NK-92 treated with Interleukin-12 subunit alpha and Interleukin-12 subunit beta, amount 100 ng/mL, for 24 hours (cell line): ENCODE results near the gene TLR2.

Experiments
- DNase-seq: peaks from one replicate; lab custom pipeline; 2025; lab: John Stamatoyannopoulos, UW

TLR2 gene, protein sequence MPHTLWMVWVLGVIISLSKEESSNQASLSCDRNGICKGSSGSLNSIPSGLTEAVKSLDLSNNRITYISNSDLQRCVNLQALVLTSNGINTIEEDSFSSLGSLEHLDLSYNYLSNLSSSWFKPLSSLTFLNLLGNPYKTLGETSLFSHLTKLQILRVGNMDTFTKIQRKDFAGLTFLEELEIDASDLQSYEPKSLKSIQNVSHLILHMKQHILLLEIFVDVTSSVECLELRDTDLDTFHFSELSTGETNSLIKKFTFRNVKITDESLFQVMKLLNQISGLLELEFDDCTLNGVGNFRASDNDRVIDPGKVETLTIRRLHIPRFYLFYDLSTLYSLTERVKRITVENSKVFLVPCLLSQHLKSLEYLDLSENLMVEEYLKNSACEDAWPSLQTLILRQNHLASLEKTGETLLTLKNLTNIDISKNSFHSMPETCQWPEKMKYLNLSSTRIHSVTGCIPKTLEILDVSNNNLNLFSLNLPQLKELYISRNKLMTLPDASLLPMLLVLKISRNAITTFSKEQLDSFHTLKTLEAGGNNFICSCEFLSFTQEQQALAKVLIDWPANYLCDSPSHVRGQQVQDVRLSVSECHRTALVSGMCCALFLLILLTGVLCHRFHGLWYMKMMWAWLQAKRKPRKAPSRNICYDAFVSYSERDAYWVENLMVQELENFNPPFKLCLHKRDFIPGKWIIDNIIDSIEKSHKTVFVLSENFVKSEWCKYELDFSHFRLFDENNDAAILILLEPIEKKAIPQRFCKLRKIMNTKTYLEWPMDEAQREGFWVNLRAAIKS

DNA sequence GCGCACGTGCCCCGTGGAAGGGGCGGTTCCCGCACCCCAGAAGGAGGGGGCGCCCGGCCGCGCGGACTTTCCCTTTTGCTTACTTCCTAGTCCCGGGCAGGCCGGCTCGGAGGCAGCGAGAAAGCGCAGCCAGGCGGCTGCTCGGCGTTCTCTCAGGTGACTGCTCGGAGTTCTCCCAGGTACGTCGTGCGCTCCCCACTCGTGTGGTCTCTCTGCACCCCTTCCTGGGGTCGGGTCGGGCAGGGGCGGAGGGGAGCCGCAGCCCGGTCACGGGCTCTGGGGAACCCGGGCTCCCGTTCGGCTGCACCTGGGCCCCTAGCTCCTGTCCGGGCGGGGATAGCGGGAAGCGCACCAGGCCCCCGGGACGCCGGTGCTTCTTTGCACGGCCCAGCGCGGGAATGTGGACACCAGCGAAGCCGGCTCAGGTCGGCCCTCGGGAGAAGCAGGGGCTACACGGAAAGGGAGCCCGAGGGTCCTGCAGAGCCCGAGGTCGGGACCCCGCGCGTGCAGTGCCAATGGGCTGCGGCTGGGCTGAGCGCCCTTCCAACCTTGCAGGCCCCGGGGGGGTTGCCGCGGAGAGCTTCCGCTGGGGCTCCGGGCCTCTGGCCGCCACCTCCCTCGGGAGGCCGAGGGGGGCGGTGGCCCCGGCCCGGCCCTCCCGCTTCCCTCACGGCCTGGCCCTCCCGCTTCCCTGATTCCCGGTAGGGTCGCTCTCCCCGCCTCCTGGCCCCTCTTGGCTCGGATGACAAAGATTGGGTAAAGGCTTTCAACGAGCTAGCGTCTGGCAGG is at the start of gene TLR2:
TLR2 (plus strand) TSS at position 99 of the 789 bp plus-strand sequence. CDS start 18,628 bp downstream, outside the sequence.
- no peak for DNase-seq

DNA sequence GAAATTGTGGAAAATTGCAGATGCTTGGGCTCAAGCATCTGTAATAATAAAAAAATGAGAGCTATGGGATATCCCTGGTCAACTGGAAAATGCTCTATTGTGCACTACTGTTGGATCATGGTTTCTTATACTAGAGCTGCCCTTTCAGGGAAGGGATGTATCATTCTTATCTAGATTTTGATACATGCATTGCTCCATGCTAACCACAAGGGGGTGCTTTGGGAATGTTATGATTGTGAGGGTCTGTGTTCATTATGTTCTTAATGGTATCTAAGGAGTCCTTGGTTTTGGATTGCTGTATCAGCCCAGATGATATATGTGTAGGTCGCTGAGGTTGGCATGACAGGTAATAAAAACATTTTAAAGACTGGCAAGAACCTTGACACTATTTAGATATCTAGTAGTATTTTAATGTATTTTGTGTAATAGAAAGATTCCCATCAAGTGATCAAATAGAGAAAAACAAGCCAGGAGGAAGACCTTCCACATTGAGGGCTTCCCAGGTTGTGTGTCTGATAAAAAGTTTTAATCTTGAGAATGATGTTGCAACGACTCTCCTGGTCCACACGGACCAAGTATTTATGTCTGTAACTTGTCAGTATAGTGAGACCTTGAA is 49.2 kb upstream of the TLR2 start:
- DNase-seq = no peak

DNA sequence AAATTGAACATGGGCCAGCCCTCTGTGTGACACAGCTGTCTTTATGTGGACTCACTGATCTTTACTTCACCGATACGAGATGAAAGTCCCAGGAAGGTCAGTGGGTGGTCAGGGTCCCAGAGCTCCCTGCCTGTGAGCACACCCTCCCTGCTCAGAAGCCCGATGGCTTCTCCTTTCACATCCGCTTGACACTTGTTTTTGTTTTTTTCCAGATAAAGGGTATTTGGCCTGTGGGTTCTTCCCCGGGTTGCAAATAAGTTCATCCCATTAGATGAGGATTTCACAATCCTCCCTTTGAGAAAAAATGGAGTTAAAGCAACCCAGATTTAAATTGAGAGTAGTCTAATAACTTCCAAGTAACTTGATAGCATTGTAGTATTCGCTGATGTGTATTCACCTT is 48.2 kb upstream of the TLR2 start:
- no peak for DNase-seq

DNA sequence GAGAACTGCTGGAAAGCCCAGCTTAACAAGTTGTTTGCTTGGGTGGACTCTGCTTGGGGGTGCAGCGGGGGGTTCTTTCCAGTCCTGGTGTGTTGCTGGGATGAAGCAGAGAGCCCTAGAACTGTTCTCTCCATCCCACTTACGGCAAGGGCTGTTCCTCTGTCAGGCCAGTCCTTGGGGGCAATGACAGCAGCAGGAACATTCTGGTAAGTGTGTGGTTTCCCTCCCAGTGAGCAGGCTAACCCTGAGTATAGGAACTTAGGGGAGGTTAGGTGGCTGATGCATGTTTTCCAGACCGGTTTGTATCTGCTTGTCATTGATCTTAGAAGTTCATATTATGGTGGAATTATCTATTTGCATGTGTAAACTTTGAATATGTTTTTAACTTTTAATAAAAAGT is 46.9 kb upstream of the TLR2 start:
- DNase-seq = no peak

DNA sequence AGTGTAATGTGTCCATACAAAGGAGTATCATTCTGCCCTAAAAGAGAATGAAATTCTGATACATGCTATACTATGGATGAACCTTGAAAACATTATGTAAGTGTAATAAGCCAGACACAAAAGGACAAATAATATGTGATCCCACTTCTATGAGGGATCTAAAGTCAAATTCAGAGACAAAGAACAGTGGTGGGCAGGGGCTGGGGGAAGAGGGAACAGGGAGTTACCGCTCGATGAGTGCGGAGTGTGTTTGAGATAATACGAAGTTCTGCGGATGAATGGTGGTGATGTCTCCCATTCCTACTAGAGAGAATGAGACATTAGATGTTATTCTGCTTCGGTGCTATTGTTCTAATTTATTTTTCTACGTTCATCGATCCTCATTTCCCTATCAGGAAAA is 46.1 kb upstream of the TLR2 start:
- no peak for DNase-seq

DNA sequence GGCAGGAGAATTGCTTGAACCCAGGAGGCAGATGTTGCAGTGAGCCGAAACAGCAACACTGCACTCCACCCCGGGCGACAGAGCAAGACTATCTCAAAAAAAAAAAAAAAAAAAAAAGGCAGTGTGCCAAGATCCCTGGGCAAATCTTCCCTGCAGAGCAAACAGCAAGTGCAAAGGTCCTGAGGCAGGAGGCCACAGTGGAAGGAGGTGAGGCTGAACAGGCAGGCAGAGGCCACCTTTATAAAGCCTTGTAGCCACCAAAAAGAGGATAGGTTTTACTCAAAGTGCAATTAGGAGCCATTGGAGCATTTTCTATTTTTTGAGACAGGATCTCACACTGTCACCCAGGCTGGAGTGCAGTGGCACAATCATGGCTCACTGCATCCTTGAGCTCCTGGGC is 45.1 kb upstream of the TLR2 start:
- no peak for DNase-seq

DNA sequence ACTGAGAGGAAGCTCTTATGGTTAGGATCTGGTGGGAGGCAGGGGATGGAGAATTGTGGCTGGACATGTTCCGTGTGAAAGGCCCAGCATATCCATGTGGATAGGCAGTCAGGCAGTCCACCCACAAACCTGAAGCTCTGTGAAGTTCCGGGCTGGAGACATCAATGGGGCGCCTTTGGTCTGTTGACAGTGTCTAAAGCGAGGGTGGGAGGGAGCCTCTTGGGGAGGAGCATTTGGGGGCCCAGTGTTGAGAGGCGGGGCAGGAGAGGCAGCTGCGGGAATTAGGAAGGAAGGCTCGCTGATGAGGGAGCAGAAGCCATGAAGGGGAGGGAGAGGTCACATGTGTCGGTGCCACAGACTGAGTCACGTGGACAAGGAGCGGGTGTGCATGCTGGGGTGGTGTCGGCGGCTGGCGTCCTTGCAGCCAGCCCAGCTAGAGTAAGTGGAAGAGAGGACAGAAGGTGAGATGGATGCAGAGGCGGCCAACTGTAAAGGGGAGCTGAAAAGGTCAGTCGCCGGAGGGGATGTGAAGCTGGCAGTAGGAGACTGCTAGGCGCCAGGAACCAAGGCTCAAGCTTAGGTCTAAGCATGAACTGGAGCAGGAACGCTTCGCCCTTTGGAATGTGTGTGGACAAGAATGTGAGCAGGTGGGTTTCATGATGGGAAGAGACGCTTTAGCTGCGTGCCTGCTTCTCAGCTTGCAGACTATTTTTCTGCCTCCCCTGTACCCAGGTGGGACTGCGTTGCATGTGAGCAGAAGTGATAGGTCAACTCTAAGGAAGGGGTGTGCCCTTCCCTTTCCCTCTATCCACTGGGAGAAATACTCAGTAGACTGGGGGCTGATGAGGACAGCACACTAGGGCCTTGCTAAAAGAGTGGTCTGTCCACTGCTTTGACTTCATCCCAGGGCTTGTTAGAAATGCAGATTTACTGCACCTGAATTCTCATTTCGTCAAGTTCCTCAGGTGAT is 44.0 kb upstream of the TLR2 start:
- no peak for DNase-seq

DNA sequence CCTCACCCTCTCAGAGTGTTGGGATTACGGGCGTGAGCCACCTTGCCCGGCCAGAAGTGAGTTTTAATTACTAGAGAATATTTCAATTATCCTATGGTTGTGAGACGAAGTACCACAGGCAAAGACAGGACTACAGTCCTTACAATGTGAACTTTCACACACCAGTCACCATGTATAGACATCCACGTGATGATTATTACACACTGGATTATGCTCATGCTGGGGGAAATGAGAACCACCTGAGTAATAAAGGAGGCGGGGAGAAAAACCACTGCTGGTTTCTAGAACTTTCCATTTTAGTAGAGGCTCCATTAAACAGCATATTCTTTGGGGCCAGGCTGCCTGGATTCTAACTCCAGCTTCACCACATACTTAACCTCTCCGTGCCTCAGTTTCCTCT is 42.5 kb upstream of the TLR2 start:
- no peak for DNase-seq

DNA sequence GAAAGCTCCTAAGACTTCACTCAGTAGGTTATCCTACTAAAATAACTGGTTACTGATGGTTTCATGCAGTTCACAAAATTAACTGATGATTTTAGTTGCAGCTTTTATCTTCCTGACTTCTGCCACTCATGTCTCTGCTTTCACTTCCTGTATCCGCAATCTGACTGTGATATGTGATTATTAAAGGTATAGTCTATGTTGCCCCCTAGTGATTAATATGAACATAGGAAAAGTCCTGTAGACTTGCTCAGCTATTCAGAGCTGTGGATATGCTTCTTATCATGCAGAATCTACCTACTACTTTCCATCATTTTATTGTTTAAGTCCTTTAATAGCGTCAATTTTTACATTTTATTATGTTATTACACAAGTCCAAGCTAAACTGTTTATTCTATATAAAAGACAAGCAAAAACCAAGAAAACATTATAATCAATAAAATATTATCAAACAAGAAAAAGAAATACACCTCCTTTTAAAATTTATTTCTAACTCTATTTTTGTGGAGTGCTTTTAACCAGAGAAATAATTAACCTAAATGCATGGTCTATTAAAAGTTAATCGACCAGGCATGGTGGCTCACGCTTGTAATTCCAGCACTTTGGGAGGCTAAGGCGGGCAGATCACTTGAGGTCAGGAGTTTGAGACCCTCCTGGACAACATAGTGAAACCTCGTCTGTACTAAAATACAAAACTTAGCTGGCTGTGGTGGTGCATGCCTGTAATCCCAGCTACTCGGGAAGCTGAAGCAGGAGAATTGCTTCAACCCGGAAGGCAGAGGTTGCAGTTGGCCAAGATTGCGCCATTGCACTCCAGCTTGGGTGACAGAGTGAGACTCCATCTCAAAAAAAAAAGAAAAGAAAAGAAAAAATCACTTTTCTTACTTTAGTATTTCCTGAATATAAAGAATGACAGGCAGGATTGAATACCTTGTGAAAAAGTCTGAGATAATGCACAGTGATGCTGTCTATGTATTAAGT is 40.4 kb upstream of the TLR2 start:
- DNase-seq = no peak

DNA sequence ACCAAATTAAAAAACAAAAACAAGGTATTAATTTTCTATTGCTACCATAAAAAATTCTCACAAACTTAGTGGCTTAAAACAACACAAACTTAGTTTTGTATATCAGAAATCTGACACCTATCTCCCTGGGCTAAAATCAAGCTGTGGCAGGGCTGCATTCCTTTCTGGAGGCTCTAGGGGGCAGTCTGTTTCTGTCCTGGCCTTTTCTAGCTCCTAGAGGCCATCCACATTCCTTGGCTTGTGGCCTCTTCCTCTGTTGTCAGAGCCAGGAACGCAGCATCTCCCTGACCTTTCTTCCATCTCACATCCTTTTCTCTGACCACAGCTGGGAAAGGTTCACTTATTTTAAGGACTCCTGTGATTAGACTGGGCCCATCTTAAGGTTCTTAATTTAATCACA is 38.9 kb upstream of the TLR2 start:
- no peak for DNase-seq

DNA sequence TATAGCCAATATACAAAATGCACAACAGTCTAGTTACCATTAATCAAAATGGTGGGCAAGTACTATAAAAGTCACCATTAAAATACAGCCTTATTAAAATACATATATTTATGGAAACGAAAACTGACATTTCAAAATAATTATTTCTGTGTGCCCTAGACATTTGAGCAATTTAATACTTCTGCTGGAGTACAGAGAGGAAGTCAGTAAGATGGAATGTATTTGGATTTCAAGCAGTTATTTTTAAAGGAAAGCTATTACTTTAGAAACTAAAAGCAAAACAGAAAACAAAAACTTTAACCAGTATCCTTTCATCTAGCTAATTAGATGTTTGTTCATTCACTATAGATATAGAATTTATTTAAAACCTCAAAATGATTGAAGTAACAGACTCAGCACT is 37.8 kb upstream of the TLR2 start:
- no peak for DNase-seq

DNA sequence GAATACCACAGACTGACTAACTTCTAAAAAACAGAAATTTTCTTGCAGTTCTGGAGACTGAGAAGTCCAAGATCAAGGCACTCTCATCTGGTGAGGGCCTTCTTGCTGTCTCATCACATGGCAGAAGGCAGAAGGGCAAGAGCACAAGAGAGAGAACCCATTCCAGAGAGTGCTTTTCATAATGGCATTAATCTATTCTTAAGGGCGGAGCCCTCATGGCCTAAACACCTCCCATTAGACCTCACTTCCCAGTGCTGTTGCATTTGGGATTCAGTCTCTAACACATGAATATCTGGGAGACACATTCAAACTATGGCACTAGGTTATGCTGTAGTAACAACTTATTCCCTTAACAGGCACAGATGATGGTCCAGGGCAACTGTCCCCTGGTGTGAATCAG is 37.1 kb upstream of the TLR2 start:
- no peak for DNase-seq

DNA sequence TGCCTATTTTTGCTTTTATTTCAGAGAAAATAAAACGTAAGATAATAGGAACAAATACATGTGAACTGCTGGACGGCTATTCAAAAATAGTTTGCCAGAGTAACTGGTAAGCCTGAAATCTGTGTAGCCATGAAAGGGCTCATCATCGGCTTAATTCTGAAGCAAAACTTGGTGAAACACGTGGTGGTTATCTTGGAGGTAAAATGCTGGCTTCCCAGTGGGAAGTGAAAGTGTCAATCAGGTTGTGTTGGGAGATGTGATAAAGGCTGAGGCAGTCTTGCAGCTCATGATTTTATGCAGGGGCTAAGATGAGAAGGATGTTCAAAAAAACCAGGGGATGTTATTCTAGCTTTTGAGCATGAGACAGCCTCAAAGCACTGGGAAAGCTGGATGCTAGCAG is 36.1 kb upstream of the TLR2 start:
- DNase-seq = no peak

DNA sequence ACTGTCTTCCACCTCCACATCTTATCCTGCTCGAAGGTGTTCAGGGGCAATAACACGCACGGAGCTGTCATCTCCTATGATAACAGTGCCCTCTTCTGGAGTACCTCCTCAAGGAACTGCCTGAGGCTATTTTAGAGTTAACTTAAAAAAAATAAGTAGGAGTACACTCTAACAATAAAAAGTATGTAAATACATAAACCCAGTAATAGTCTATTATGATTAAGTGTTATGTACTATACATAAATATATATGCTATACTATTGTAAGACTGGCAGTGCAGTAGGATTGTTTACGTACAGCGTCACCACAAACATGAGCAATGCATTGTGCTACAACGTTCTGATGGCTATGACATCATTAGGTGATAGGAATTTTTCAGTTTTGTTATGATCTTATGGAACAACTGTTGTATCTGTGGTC is 34.5 kb upstream of the TLR2 start:
- DNase-seq = no peak

DNA sequence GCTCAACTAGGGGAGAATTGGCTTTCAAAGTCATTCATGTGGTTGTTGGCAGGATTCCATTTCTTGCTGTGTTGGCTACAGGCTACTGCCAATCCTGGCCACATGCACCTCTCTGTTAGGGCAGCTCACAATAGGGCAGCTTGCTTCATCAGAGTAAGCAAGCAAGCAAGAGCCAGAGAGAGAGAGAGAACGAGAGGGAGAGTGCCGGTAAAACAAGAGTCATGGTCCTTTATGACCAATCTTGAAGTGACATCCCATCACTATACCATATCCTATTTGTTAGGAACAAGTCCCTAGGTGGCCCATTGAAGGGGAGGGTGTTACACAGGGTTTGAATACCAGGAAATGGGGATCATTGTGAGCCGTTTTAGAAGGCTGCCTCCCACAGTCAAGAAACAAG is 33.0 kb upstream of the TLR2 start:
- no peak for DNase-seq

DNA sequence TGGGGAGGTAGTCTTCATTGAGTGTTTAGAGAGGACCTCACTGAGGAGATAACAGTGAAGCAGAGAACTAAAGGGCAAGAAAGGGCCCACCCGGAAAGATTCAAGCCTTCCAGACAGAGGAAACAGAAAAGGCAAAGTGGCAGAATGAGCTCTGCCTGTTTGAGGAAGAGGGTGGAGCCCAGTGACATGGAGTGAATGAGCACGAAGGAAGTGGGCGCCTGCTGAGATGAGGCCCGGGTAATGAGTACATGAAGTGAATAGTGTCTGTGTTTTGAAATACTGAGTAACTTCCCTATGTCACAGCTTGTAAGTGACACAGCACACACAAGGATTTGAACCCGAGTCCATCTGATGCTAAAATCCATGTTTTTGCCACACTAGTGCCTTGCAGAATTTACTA is 32.5 kb upstream of the TLR2 start:
- DNase-seq = peak; percentile 14

DNA sequence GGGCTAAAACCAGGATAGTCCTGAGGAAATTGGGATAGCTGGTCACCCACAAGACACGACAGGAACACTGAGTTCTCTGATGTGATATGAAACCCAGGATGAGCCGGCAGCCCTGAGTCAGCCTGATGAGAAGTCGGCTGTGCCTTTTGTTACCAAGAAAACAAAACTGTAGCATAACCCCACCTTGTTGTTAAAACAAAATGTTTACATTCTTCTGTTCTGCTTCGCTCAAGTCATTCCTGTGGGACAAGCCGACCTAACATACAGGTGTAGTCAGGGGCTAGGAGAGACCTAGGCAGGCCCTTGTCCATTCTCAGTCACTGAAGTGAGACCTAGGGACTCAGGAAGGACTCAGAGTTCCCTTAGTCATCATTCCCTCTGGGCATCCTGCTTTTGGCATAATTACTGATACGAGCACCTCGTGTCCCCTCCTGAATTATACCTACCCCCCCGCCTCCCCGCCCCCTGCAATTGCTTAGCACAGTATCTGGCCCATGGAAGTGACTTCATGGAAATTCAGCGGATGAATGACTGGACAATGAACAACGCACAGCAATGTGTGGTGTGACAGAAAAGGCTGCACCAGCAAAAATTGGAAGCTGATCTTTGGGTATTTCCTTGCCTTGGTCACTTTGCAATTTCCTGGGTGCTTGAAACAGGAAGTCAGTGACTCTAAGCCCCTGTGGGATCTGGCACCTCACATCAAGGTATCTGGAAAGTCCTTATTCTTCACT is 31.9 kb upstream of the TLR2 start:
- no peak for DNase-seq

DNA sequence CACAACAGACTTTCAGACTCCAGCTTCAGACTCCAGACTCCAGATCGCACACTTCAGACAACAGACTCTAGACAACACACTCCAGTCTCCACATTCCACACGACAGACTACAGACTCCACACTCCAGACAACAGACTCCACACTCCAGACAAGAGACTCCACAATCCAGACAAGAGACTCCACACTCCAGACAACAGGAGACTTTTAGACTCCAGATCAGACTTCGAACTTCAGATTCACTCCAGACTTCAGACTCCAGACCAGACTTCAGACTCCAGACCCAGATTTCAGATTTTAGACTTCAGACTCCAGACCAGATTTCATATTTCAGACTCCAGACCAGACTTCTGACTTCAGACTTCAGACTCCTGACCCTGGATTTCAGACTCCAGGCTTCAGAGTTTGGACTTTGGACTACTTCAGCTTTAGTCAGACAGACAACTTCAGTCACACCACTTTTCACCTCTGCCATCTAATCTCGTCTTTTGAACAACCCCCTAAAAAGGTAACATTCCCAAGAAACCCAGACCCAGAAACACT is 29.0 kb upstream of the TLR2 start:
- DNase-seq = no peak

DNA sequence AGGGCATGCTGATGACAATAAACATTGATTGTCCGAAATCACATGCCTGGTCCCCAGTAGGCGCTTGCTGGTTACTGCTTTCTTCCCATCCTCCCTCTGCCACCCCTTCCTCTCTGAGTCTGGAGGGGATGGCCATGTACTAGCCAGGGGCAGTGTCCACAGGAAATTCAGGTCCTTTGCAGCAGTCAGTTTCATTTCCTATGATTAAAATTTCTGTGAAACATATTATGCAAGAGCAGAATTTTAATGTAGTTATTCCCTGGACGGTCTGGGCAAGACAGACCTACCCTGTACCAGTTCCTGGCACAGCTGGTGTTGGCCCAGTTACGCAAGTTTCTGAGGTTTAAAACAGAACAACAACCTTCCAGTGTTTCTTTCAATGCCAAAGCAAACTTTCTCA is 28.2 kb upstream of the TLR2 start:
- no peak for DNase-seq
